Spleen (tissue), 11 donors: Measurements from ENCODE around the gene ATAD1. TPM values are rescaled to one million over a fixed set of nuclear protein-coding genes. Genes with fewer than 3 reads are reported as not detected.
"Not testable (repeated sequence)": the region's sequence is repeated elsewhere in the genome, so short reads cannot be mapped to it uniquely, and the experiment has no call there.

ENCODE experiments used
- DNase-seq: peaks from one replicate; pipeline ENCODE4 v3.0.0-alpha.2; 2020
- H3K27ac ChIP-seq, 8 donors: fragments of 200-600 bp; sonication (generic) in 7 of 8; 1 replicate in 4 of 8; 2 replicates in 4 of 8; pipeline versions ENCODE4 v1.5.0 to v1.8.0; 2016 to 2021; ENCODE audit warnings: inconsistent platforms in 4 of 8, mild to moderate bottlenecking in 4 of 8, moderate library complexity in 1 of 8
- H3K27me3 ChIP-seq, 7 donors: fragments of 200-600 bp; sonication (generic) in 6 of 7; replicated peaks in 1 of 7; 1 replicate in 4 of 7; 2 replicates in 3 of 7; pipeline versions ENCODE4 v1.5.0 to v1.8.0; 2016 to 2021; ENCODE audit warnings: inconsistent platforms in 3 of 7, mild to moderate bottlenecking in 1 of 7
- H3K36me3 ChIP-seq, 6 donors: fragments of 200-600 bp; sonication (generic) in 5 of 6; 1 replicate in 4 of 6; 2 replicates in 2 of 6; pipeline versions ENCODE4 v1.5.0 to v1.8.0; 2016 to 2021; ENCODE audit warnings: inconsistent platforms in 2 of 6
- H3K4me1 ChIP-seq, 6 donors: fragments of 200-600 bp; sonication (generic) in 5 of 6; 1 replicate in 3 of 6; 2 replicates in 3 of 6; pipeline versions ENCODE4 v1.5.0 to v1.8.0; 2016 to 2021; ENCODE audit warnings: inconsistent platforms in 3 of 6
- H3K4me3 ChIP-seq, 8 donors: fragments of 200-600 bp; sonication (generic) in 7 of 8; 1 replicate in 4 of 8; 2 replicates in 4 of 8; pipeline versions ENCODE4 v1.5.0 to v1.8.0; 2016 to 2021; ENCODE audit warnings: inconsistent platforms in 4 of 8, mild to moderate bottlenecking in 4 of 8, moderate library complexity in 2 of 8
- H3K9me3 ChIP-seq, 8 donors: fragments of 200-600 bp; sonication (generic) in 7 of 8; 1 replicate in 4 of 8; 2 replicates in 4 of 8; pipeline versions ENCODE4 v1.5.0 to v1.8.0; 2016 to 2021; ENCODE audit warnings: inconsistent platforms in 4 of 8
- CTCF ChIP-seq, 11 experiments: fragments of 200-600 bp in 7 of 11; fragments of 450-650 bp in 4 of 11; sonication (generic) in 4 of 11; IDR thresholded peaks in 8 of 11; conservative IDR thresholded peaks in 3 of 11; 1 replicate in 7 of 11; 2 replicates in 4 of 11; pipeline versions ENCODE4 v1.4.0 to v1.8.0; 2016 to 2021; ENCODE audit warnings: antibody characterized with exemption in 11 of 11, inconsistent platforms in 4 of 11, mild to moderate bottlenecking in 1 of 11
- POLR2A ChIP-seq, 3 donors: fragments of 450-650 bp; IDR thresholded peaks; one replicate each; pipeline ENCODE4 v1.5.1; 2017; ENCODE audit warnings: antibody characterized with exemption in 3 of 3, mild to moderate bottlenecking in 1 of 3
- POLR2AphosphoS5 ChIP-seq, 3 donors: sonication (generic); formaldehyde crosslinking; IDR thresholded peaks; one replicate each; pipeline ENCODE4 v1.5.1; 2017; ENCODE audit warnings: antibody characterized with exemption in 3 of 3
- WGBS, 5 donors: extraction: QIAGEN DNeasy Blood & Tissue Kit in 3 of 5; methylation state at CpG; one replicate each; pipeline versions ENCODE4 v1.1.5 to v1.1.7; 2013 to 2018; 5-methylcytosine and 5-hydroxymethylcytosine counted together
- intact Hi-C: fragments of 100-400 bp; cut with DNase I; formaldehyde crosslinking; loops from one replicate; pipeline ENCODE4 v1.15.0; 2023; ENCODE audit warnings: low total_unique reads
- polyA plus RNA-seq, 3 donors: library from polyadenylated mRNA; stranded (reverse); fragments of 200-250 nt; gene quantifications; one replicate each; pipeline ENCODE4 v1.2.1, GENCODE V29; 2013
- total RNA-seq, 7 donors: library from RNA; depleted of rRNA in 3 of 7; stranded (reverse); fragments of >200 nt in 3 of 7; fragmentation: NEBNext Ultra II Directional in 4 of 7; extraction: Animal tissue kit (Norgen Biotek cat#: 25700) in 4 of 7; gene quantifications; one replicate each; pipeline versions ENCODE4 v1.1.0 to v1.2.1, GENCODE V29; 2016 to 2021
- donor health status: healthy with polysubstance abuse.
- donor health status: DM: no; HTN: no; CAD: no; lungs with moderate emphysema.
- donor health status: DM: no; HTN: no; CAD: no.
- donor health status: Bipolar disorder and iron deficiency.
- donor health status: healthy.
- donor health status: DM: no; HTN: no; CAD: no.
- donor health status: DM: yes; HTN: yes; CAD: no.

The ATAD1 gene
- total and polyA plus RNA-seq, 10 donors: 8.7 to 49.4 (median 32.3) TPM

GRCh38 chr10:87860156-87860795, 42.2 kb upstream of the ATAD1 start:
- Histone ChIP-seq H3K9me3 (peaks cover 0 to 2% (median 0%) of the 10 kb centered on the region in 8 donors), H3K4me1 (peaks cover 10 to 24% (median 21%) of the 10 kb centered on the region in 6 donors), H3K27ac (peak overlapping the region in 6 of 8 donors; percentile 98 to 100 (median 99)), H3K27me3 (no peaks in the 10 kb centered on the region), H3K4me3 (peak overlapping the region in 1 of 8 donors; percentile 10), H3K36me3 (no peaks in the 10 kb centered on the region)
- intact Hi-C loops: loop anchor here (5.0 to 10.0 kb wide), 3 partner anchors 75 to 527 kb away; no protein-coding TSS in a partner anchor
- DNase-seq: no peak
- no peak for TF ChIP-seq POLR2AphosphoS5 (IDR thresholded peaks at IDR 0.05)
- peak; percentile 23 to 82 (median 68) for TF ChIP-seq CTCF (IDR thresholded peaks at IDR 0.05 in 8 of 11, conservative IDR thresholded peaks at IDR 0.05 in 3 of 11)
- 46 to 48% (median 47%) methylated on average over 3 of the region's 3 CpGs for WGBS, 5 donors

GRCh38 chr10:87855665-87856064, 37.6 kb upstream of the ATAD1 start:
- intact Hi-C loops, H3K27me3 ChIP-seq, H3K4me3 ChIP-seq, H3K9me3 ChIP-seq, H3K36me3 ChIP-seq, H3K27ac ChIP-seq, DNase-seq: not testable (repeated sequence)
- H3K4me1 ChIP-seq: peaks cover 4 to 15% (median 9%) of the 10 kb centered on the region in 6 donors
- 49 to 77% (median 54%) methylated on average over 4 of the region's 4 CpGs for WGBS, 5 donors

DNA sequence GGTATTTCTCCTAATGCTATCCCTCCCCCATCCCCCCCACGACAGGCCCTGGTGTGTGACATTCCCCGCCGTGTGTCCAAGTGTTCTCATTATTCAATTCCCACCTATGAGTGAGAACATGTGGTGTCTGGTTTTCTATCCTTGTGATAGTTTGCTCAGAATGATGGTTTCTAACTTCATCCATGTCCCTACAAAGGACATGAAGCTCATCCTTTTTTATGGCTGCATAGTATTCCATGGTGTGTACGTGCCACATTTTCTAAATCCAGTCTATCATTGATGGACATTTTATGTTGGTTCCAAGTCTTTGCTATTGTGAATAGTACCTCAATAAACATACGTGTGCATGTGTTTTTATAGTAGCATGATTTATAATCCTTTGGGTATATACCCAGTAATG, 37.2 kb upstream of the ATAD1 start:
- H3K9me3 ChIP-seq, H3K27me3 ChIP-seq, intact Hi-C loops, H3K36me3 ChIP-seq, DNase-seq, H3K27ac ChIP-seq, H3K4me3 ChIP-seq: not testable (repeated sequence)
- peaks cover 0 to 14% (median 5%) of the 10 kb centered on the region in 6 donors for H3K4me1 ChIP-seq
- 95 to 97% (median 97%) methylated on average over 5 of the region's 5 CpGs for WGBS, 5 donors

GRCh38 chr10:87852089-87852488, 34.1 kb upstream of the ATAD1 start:
- 82 to 94% (median 91%) methylated on average over 1 of the region's 1 CpG for WGBS, 5 donors
- Histone ChIP-seq H3K9me3 (peaks cover 0 to 4% (median 0%) of the 10 kb centered on the region in 8 donors), H3K27me3 (no peaks in the 10 kb centered on the region), H3K4me1 (peaks cover 0 to 9% (median 1%) of the 10 kb centered on the region in 6 donors), H3K36me3 (no peaks in the 10 kb centered on the region), H3K27ac (no peak overlapping the region), H3K4me3 (no peak overlapping the region)
- intact Hi-C loops: no loop called here
- no peak for DNase-seq
- TF ChIP-seq CTCF (IDR thresholded peaks at IDR 0.05 in 8 of 11, conservative IDR thresholded peaks at IDR 0.05 in 3 of 11): no peak
- TF ChIP-seq POLR2AphosphoS5 (IDR thresholded peaks at IDR 0.05): no peak
- TF ChIP-seq POLR2A (IDR thresholded peaks at IDR 0.05): no peak

- peak; percentile 71 for DNase-seq
- peaks cover 0 to 4% (median 0%) of the 10 kb centered on the region in 8 donors for H3K9me3 ChIP-seq
- TF ChIP-seq CTCF (IDR thresholded peaks at IDR 0.05 in 8 of 11, conservative IDR thresholded peaks at IDR 0.05 in 3 of 11) (peak in 10 of 11 experiments; percentile 25 to 70 (median 62)), POLR2A (IDR thresholded peaks at IDR 0.05) (no peak)
- WGBS, 5 donors: 11 to 23% (median 15%) methylated on average over 5 of the region's 5 CpGs
- H3K27ac ChIP-seq: no peak overlapping the region
- H3K4me3 ChIP-seq: no peak overlapping the region
- H3K4me1 ChIP-seq: peaks cover 0 to 9% (median 1%) of the 10 kb centered on the region in 6 donors
- no peaks in the 10 kb centered on the region for H3K36me3 ChIP-seq
- no peaks in the 10 kb centered on the region for H3K27me3 ChIP-seq
- intact Hi-C loops: no loop called here
Measured at GRCh38 chr10:87850742-87851205, 32.7 kb upstream of the ATAD1 start.
